HCT116 (cell line): ENCODE data around the gene TLCD3B. TPM values are rescaled to one million over a fixed set of nuclear protein-coding genes. Genes with fewer than 3 reads are reported as not detected.

Source experiments
- ATAC-seq: fragments of 200-7000 bp; cut with Tn5 transposase; 2 replicates; pipeline ENCODE4 v1.9.1; 2020; ENCODE audit warnings: mild to moderate bottlenecking, moderate library complexity
- BruUV-seq: library from RNA; stranded (reverse); fragments of 400-500 nt; replicated peaks from 2 replicates; lab custom pipeline; 2021; lab: Mats Ljungman, UMichigan
- CTCF ChIA-PET: fragments of 300-600 bp; sonication (Branson Sonifier 250); formaldehyde crosslinking; loops from one replicate; lab custom pipeline; 2021; ENCODE audit warnings: antibody characterized with exemption; lab: Charles Lee
- POLR2A ChIA-PET: fragments of 300-600, 350-600 bp; sonication (Branson Sonifier 250); formaldehyde crosslinking; loops from one replicate; lab custom pipeline; 2021; ENCODE audit warnings: antibody characterized with exemption; lab: Charles Lee
- RAD21 ChIA-PET, 2 experiments: fragments of 300-600 bp; sonication (Branson Sonifier 250); formaldehyde crosslinking; loops; one replicate each; lab custom pipeline; 2023; ENCODE audit warnings: low total read pairs in 2 of 2; ENCODE audit not compliant: uncharacterized antibody in 2 of 2, unreplicated experiment in 2 of 2, low non-redundant PET in 1 of 2; lab: Charles Lee
- DNase-seq: peaks from one replicate; pipeline ENCODE4 v3.0.0-alpha.2; 2010; ENCODE audit warnings: low read depth, low spot score
- H2AFZ ChIP-seq: fragments of 200-600 bp; shearing (Covaris generic), sonication (generic); 2 replicates; pipeline ENCODE4 v1.6.1; 2017; ENCODE audit warnings: low read depth, mixed run types, mixed read lengths, antibody characterized with exemption, low read length; ENCODE audit not compliant: poor library complexity, severe bottlenecking
- H3K27ac ChIP-seq: 2 replicates; pipeline ENCODE4 v1.5.1; 2012; ENCODE audit warnings: low read depth, low read length
- H3K27me3 ChIP-seq: fragments of 200-600 bp; sonication (generic); 2 replicates; pipeline ENCODE4 v1.6.1; 2016; ENCODE audit warnings: mixed run types, low read length, mixed read lengths; ENCODE audit not compliant: insufficient read depth
- H3K36me3 ChIP-seq, 2 experiments: fragments of 200-500 bp in 1 of 2; fragments of 200-600 bp in 1 of 2; sonication (Bioruptor generic) in 1 of 2; sonication (generic) in 1 of 2; 2 replicates each; pipeline versions ENCODE4 v1.5.1 to v1.6.1; 2014 to 2016; ENCODE audit warnings: low read length in 2 of 2, inconsistent platforms in 1 of 2, mixed read lengths in 1 of 2, mixed run types in 1 of 2; ENCODE audit not compliant: insufficient read depth in 2 of 2, control insufficient read depth in 1 of 2
- H3K4me1 ChIP-seq, 2 experiments: fragments of 200-600 bp in 1 of 2; sonication (generic) in 1 of 2; 2 replicates each; pipeline versions ENCODE4 v1.5.1 to v1.6.1; 2012 to 2017; ENCODE audit warnings: low read length in 2 of 2, inconsistent platforms in 1 of 2, mild to moderate bottlenecking in 1 of 2, mixed read lengths in 1 of 2, mixed run types in 1 of 2, moderate library complexity in 1 of 2; ENCODE audit not compliant: insufficient read depth in 2 of 2, control insufficient read depth in 1 of 2
- H3K4me2 ChIP-seq: fragments of 200-600 bp; sonication (generic); 2 replicates; pipeline ENCODE4 v1.6.1; 2017; ENCODE audit warnings: mixed run types, low read length, mixed read lengths
- H3K4me3 ChIP-seq, 2 experiments: fragments of 200-600 bp in 1 of 2; sonication (generic) in 1 of 2; replicated peaks in 1 of 2; 2 replicates each; pipeline ENCODE4 v1.5.1; 2011 to 2016; ENCODE audit warnings: low read length in 2 of 2, control low read depth in 1 of 2, low read depth in 1 of 2, mild to moderate bottlenecking in 1 of 2, mixed read lengths in 1 of 2, mixed run types in 1 of 2
- H3K79me2 ChIP-seq: fragments of 200-600 bp; sonication (generic); 2 replicates; pipeline ENCODE4 v1.6.1; 2017; ENCODE audit warnings: mild to moderate bottlenecking, mixed run types, low read length, moderate library complexity, mixed read lengths; ENCODE audit not compliant: insufficient read depth
- H3K9ac ChIP-seq: fragments of 200-600 bp; sonication (generic); 2 replicates; pipeline ENCODE4 v1.6.1; 2016; ENCODE audit warnings: low read length, mixed read lengths
- H3K9me2 ChIP-seq: fragments of 200-600 bp; sonication (generic), shearing (Covaris generic); 2 replicates; pipeline ENCODE4 v1.6.1; 2017; ENCODE audit warnings: mixed run types, mild to moderate bottlenecking, moderate library complexity; ENCODE audit not compliant: insufficient read depth
- H3K9me3 ChIP-seq, 2 experiments: fragments of 200-500 bp in 1 of 2; fragments of 200-600 bp in 1 of 2; sonication (Bioruptor generic) in 1 of 2; sonication (generic) in 1 of 2; 2 replicates each; pipeline ENCODE4 v1.6.1; 2014 to 2017; ENCODE audit warnings: low read length in 2 of 2, mixed read lengths in 2 of 2, inconsistent platforms in 1 of 2, low read depth in 1 of 2, mild to moderate bottlenecking in 1 of 2, mixed run types in 1 of 2, moderate library complexity in 1 of 2; ENCODE audit not compliant: control insufficient read depth in 1 of 2, insufficient read depth in 1 of 2
- H4K20me1 ChIP-seq: fragments of 200-600 bp; sonication (generic), shearing (Covaris generic); 2 replicates; pipeline ENCODE4 v1.6.1; 2017; ENCODE audit warnings: mixed run types, mild to moderate bottlenecking, moderate library complexity; ENCODE audit not compliant: insufficient read depth
- CBX3 ChIP-seq: IDR thresholded peaks from 2 replicates; pipeline ENCODE4 v1.6.1; 2012; ENCODE audit warnings: low read depth
- EGR1 ChIP-seq: IDR thresholded peaks from 2 replicates; pipeline ENCODE4 v1.6.1; 2012; ENCODE audit warnings: low read depth
- ELF1 ChIP-seq: IDR thresholded peaks from 2 replicates; pipeline ENCODE4 v1.6.1; 2012; ENCODE audit warnings: low read depth, borderline replicate concordance
- EZH2phosphoT487 ChIP-seq: fragments of 200-600 bp; IDR thresholded peaks from 2 replicates; pipeline ENCODE4 v1.6.1; 2018; ENCODE audit warnings: antibody characterized with exemption, borderline replicate concordance
- RAD21 ChIP-seq: IDR thresholded peaks from 2 replicates; pipeline ENCODE4 v1.6.1; 2012; ENCODE audit warnings: low read depth, mild to moderate bottlenecking
- SP1 ChIP-seq: IDR thresholded peaks from 2 replicates; pipeline ENCODE4 v1.6.1; 2012; ENCODE audit warnings: low read depth
- SRF ChIP-seq: IDR thresholded peaks from 2 replicates; pipeline ENCODE4 v1.6.1; 2012; ENCODE audit warnings: low read depth
- TCF7L2 ChIP-seq: IDR thresholded peaks from 2 replicates; pipeline ENCODE4 v1.7.0; 2011; ENCODE audit warnings: borderline replicate concordance, inconsistent platforms; ENCODE audit not compliant: insufficient read depth, insufficient read length; ENCODE audit errors: extremely low read depth
- ZFX ChIP-seq: fragments of 450-650 bp; IDR thresholded peaks from 2 replicates; pipeline ENCODE4 v1.6.1; 2017
- ZNF274 ChIP-seq: fragments of 200-500 bp; sonication (Bioruptor generic); IDR thresholded peaks from 2 replicates; pipeline ENCODE4 v1.6.1; 2014; ENCODE audit warnings: mild to moderate bottlenecking, low read depth, low read length, inconsistent platforms
- intact Hi-C: fragments of 100-400 bp; cut with micrococcal nuclease; formaldehyde crosslinking; loops from 2 replicates; pipeline ENCODE4 v1.10.0; 2022
- total RNA-seq: library from RNA; stranded (reverse); gene quantifications from one replicate; pipeline ENCODE4 v1.2.1, GENCODE V29; 2021; ENCODE audit not compliant: unreplicated experiment
- TF ChIP-seq, protein P1 (sequence below): IDR thresholded peaks from 2 replicates; pipeline ENCODE4 v1.6.1; 2011; ENCODE audit warnings: mild to moderate bottlenecking, low read length, moderate library complexity; ENCODE audit not compliant: insufficient replicate concordance; ENCODE audit errors: extremely low read depth
- TF ChIP-seq, protein P2 (sequence below): IDR thresholded peaks from 2 replicates; pipeline ENCODE4 v1.6.1; 2012; ENCODE audit warnings: low read depth

TLCD3B gene
- total RNA-seq, 1 experiment from 2014 or later: 1.0 TPM

DNA sequence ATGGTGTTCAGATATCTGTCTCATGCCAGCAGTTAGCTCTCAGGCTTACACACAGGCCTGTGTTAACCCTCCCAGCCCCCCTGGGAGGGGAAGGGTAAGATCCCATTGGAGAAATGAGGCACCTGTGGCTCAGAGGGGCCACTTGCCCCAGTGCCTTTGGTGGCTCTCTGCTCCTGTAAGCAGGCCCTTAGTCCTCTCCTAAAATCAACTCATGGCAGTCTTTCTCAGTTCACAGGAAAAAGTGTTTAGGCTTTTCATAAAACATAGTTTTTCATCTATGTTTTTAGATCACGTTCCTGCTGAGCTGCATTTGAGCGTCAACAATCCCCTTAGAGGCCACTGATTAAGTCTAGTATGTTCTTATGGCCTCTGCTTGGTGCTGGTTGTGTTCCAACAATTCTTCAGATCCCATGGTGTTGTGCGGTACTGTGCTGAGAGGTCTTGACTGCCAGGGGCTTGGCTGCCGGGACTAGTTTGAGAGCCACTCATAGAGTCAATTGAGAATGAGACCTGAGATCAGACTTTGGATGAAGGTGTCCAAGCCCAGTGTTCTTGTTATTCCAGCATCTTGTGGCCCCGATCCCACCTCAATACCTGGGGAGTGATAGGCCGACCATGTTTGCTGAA is 46.8 kb downstream of the TLCD3B start:
- Histone ChIP-seq H3K27ac (no peak overlapping the region), H3K9ac (no peak overlapping the region), H3K36me3 (peaks cover 60 to 69% of the 10 kb centered on the region in 2 experiments), H4K20me1 (no peaks in the 10 kb centered on the region)
- TF ChIP-seq SP1 (no peak), EGR1 (no peak), SRF (no peak), CBX3 (no peak), ELF1 (no peak), TCF7L2 (no peak), ZFX (no peak), EZH2phosphoT487 (no peak), RAD21 (no peak), ZNF274 (no peak)
- TF ChIP-seq, protein P1, sequence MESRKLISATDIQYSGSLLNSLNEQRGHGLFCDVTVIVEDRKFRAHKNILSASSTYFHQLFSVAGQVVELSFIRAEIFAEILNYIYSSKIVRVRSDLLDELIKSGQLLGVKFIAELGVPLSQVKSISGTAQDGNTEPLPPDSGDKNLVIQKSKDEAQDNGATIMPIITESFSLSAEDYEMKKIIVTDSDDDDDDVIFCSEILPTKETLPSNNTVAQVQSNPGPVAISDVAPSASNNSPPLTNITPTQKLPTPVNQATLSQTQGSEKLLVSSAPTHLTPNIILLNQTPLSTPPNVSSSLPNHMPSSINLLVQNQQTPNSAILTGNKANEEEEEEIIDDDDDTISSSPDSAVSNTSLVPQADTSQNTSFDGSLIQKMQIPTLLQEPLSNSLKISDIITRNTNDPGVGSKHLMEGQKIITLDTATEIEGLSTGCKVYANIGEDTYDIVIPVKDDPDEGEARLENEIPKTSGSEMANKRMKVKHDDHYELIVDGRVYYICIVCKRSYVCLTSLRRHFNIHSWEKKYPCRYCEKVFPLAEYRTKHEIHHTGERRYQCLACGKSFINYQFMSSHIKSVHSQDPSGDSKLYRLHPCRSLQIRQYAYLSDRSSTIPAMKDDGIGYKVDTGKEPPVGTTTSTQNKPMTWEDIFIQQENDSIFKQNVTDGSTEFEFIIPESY: no peak
- TF ChIP-seq, protein P2, sequence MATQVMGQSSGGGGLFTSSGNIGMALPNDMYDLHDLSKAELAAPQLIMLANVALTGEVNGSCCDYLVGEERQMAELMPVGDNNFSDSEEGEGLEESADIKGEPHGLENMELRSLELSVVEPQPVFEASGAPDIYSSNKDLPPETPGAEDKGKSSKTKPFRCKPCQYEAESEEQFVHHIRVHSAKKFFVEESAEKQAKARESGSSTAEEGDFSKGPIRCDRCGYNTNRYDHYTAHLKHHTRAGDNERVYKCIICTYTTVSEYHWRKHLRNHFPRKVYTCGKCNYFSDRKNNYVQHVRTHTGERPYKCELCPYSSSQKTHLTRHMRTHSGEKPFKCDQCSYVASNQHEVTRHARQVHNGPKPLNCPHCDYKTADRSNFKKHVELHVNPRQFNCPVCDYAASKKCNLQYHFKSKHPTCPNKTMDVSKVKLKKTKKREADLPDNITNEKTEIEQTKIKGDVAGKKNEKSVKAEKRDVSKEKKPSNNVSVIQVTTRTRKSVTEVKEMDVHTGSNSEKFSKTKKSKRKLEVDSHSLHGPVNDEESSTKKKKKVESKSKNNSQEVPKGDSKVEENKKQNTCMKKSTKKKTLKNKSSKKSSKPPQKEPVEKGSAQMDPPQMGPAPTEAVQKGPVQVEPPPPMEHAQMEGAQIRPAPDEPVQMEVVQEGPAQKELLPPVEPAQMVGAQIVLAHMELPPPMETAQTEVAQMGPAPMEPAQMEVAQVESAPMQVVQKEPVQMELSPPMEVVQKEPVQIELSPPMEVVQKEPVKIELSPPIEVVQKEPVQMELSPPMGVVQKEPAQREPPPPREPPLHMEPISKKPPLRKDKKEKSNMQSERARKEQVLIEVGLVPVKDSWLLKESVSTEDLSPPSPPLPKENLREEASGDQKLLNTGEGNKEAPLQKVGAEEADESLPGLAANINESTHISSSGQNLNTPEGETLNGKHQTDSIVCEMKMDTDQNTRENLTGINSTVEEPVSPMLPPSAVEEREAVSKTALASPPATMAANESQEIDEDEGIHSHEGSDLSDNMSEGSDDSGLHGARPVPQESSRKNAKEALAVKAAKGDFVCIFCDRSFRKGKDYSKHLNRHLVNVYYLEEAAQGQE: no peak
- TF ChIP-seq, all 23 proteins: peak for 0
- BruUV-seq: no TSS peak
- ChIA-PET CTCF (no interaction called here), RAD21 (no interaction called here), POLR2A (no interaction called here)
- H3K79me2 ChIP-seq: peaks cover 14% of the 10 kb centered on the region; the same call in 1 of the 2 replicates
- no peaks in the 10 kb centered on the region for H3K9me3 ChIP-seq
- intact Hi-C loops: no loop called here
- H3K4me1 ChIP-seq: no peaks in the 10 kb centered on the region
- ATAC-seq (no peak), DNase-seq (no peak)
- no peak overlapping the region for H2AFZ ChIP-seq
- no peak overlapping the region for H3K4me2 ChIP-seq
- no peak overlapping the region for H3K4me3 ChIP-seq
- no peaks in the 10 kb centered on the region for H3K9me2 ChIP-seq
- H3K27me3 ChIP-seq: no peaks in the 10 kb centered on the region
